ENCODE data around the gene GPATCH8. TPM values are rescaled to one million over a fixed set of nuclear protein-coding genes. Genes with fewer than 3 reads are reported as not detected.

Gene GPATCH8
- total RNA-seq, 3 donors from 2014 or later (not counting 1 experiment from before 2014, with no cell fraction given): 104 to 111 (median 109) TPM

- DNase-seq: no peak
- no peaks in the 10 kb centered on the region for H3K36me3 ChIP-seq (ENCODE audit: control insufficient read depth, insufficient read depth, low read length)
- no peak for TF ChIP-seq CTCF (IDR thresholded peaks at IDR 0.05)
- H3K9me3 ChIP-seq (ENCODE audit: control insufficient read depth, insufficient read depth, low read length): no peaks in the 10 kb centered on the region
- H3K27ac ChIP-seq (ENCODE audit: low read length): no peak overlapping the region
- ATAC-seq: no peak
- WGBS (ENCODE audit: insufficient coverage): 81% methylated on average over 4 of the region's 4 CpGs
- Mint-ChIP-seq H3K9me3 (no peaks in the 10 kb centered on the region), H3K27ac (no peak overlapping the region), H3K4me1 (peaks cover 10 to 16% of the 10 kb centered on the region in 2 donors), H3K27me3 (ENCODE audit: low read depth in 2 of 2) (no peaks in the 10 kb centered on the region), H3K36me3 (no peaks in the 10 kb centered on the region), H3K4me3 (no peak overlapping the region)
- intact Hi-C loops (cut with micrococcal nuclease): no loop called here
- H3K27me3 ChIP-seq (ENCODE audit: control insufficient read depth, insufficient read depth, low read length): peaks cover 3% of the 10 kb centered on the region
- H3K4me3 ChIP-seq (ENCODE audit: low read length): no peak overlapping the region
- peaks cover 18% of the 10 kb centered on the region for H3K4me1 ChIP-seq (ENCODE audit: control insufficient read depth, insufficient read depth, low read length)
These were observed 121.3 kb downstream of the GPATCH8 start for GRCh38 chr17:44381810-44382305.

GRCh38 chr17:44380767-44381166 is 122.4 kb downstream of the GPATCH8 start:
- 87% methylated on average over 9 of the region's 9 CpGs for WGBS (ENCODE audit: insufficient coverage)
- Mint-ChIP-seq H3K36me3 (no peaks in the 10 kb centered on the region), H3K27ac (no peak overlapping the region), H3K9me3 (no peaks in the 10 kb centered on the region), H3K4me1 (peaks cover 2 to 9% of the 10 kb centered on the region in 2 donors), H3K27me3 (ENCODE audit: low read depth in 2 of 2) (peaks cover 0 to 3% of the 10 kb centered on the region in 2 donors), H3K4me3 (no peak overlapping the region)
- ATAC-seq (no peak), DNase-seq (no peak)
- no peaks in the 10 kb centered on the region for H3K36me3 ChIP-seq (ENCODE audit: control insufficient read depth, insufficient read depth, low read length)
- no peak overlapping the region for H3K27ac ChIP-seq (ENCODE audit: low read length)
- peaks cover 11% of the 10 kb centered on the region for H3K4me1 ChIP-seq (ENCODE audit: control insufficient read depth, insufficient read depth, low read length)
- H3K9me3 ChIP-seq (ENCODE audit: control insufficient read depth, insufficient read depth, low read length): no peaks in the 10 kb centered on the region
- intact Hi-C loops (cut with micrococcal nuclease): no loop called here
- no peak overlapping the region for H3K4me3 ChIP-seq (ENCODE audit: low read length)
- H3K27me3 ChIP-seq (ENCODE audit: control insufficient read depth, insufficient read depth, low read length): peaks cover 3% of the 10 kb centered on the region
- TF ChIP-seq CTCF (IDR thresholded peaks at IDR 0.05): no peak

GRCh38 chr17:44379887-44380286 is 123.3 kb downstream of the GPATCH8 start:
- Histone ChIP-seq H3K36me3 (ENCODE audit: control insufficient read depth, insufficient read depth, low read length) (no peaks in the 10 kb centered on the region), H3K4me3 (ENCODE audit: low read length) (no peak overlapping the region), H3K9me3 (ENCODE audit: control insufficient read depth, insufficient read depth, low read length) (no peaks in the 10 kb centered on the region), H3K27ac (ENCODE audit: low read length) (no peak overlapping the region), H3K27me3 (ENCODE audit: control insufficient read depth, insufficient read depth, low read length) (peaks cover 1% of the 10 kb centered on the region), H3K4me1 (ENCODE audit: control insufficient read depth, insufficient read depth, low read length) (peaks cover 4% of the 10 kb centered on the region)
- no peak for TF ChIP-seq CTCF (IDR thresholded peaks at IDR 0.05)
- no peak for ATAC-seq
- no peaks in the 10 kb centered on the region for H3K36me3 Mint-ChIP-seq
- peaks cover 0 to 3% of the 10 kb centered on the region in 2 donors for H3K27me3 Mint-ChIP-seq (ENCODE audit: low read depth in 2 of 2)
- H3K4me1 Mint-ChIP-seq: peaks cover 0 to 3% of the 10 kb centered on the region in 2 donors
- no peaks in the 10 kb centered on the region for H3K9me3 Mint-ChIP-seq
- 91% methylated on average over 10 of the region's 10 CpGs for WGBS (ENCODE audit: insufficient coverage)
- H3K27ac Mint-ChIP-seq: no peak overlapping the region
- intact Hi-C loops (cut with micrococcal nuclease): no loop called here
- H3K4me3 Mint-ChIP-seq: no peak overlapping the region
- DNase-seq: no peak

- Mint-ChIP-seq H3K36me3 (no peaks in the 10 kb centered on the region), H3K4me1 (no peaks in the 10 kb centered on the region), H3K9me3 (no peaks in the 10 kb centered on the region), H3K4me3 (no peak overlapping the region), H3K27me3 (ENCODE audit: low read depth in 2 of 2) (peaks cover 0 to 3% of the 10 kb centered on the region in 2 donors), H3K27ac (no peak overlapping the region)
- DNase-seq: no peak
- H3K36me3 ChIP-seq (ENCODE audit: control insufficient read depth, insufficient read depth, low read length): no peaks in the 10 kb centered on the region
- H3K4me1 ChIP-seq (ENCODE audit: control insufficient read depth, insufficient read depth, low read length): peaks cover 4% of the 10 kb centered on the region
- WGBS (ENCODE audit: insufficient coverage): 90% methylated on average over 14 of the region's 14 CpGs
- H3K27me3 ChIP-seq (ENCODE audit: control insufficient read depth, insufficient read depth, low read length): no peaks in the 10 kb centered on the region
- TF ChIP-seq CTCF (IDR thresholded peaks at IDR 0.05): no peak
- intact Hi-C loops (cut with micrococcal nuclease): no loop called here
- ATAC-seq: no peak
- no peaks in the 10 kb centered on the region for H3K9me3 ChIP-seq (ENCODE audit: control insufficient read depth, insufficient read depth, low read length)
- no peak overlapping the region for H3K27ac ChIP-seq (ENCODE audit: low read length)
- H3K4me3 ChIP-seq (ENCODE audit: low read length): no peak overlapping the region
These were observed 125.0 kb downstream of the GPATCH8 start for GRCh38 chr17:44378171-44378705.

All from natural killer cell (primary cell).